ENCODE data around the gene RNPEPL1.

RNPEPL1 gene

GRCh38 chr2:240601061-240601830 is 33.0 kb downstream of the RNPEPL1 start:
- no peak for TF ChIP-seq CTCF (IDR thresholded peaks at IDR 0.05; ENCODE audit: unreplicated experiment in 3 of 3)
- H3K4me3 Mint-ChIP-seq, result no peak overlapping the region
- peaks cover 6% of the 10 kb centered on the region for H3K36me3 Mint-ChIP-seq (ENCODE audit: low read depth)
- no peaks in the 10 kb centered on the region for H3K9me3 Mint-ChIP-seq
- no peaks in the 10 kb centered on the region for H3K27me3 Mint-ChIP-seq (ENCODE audit: low read depth)
- H3K4me1 Mint-ChIP-seq, result peaks cover 8% of the 10 kb centered on the region
- no peak overlapping the region for H3K27ac Mint-ChIP-seq

- Mint-ChIP-seq H3K27ac (no peak overlapping the region), H3K4me1 (peaks cover 8% of the 10 kb centered on the region), H3K36me3 (ENCODE audit: low read depth) (peaks cover 6% of the 10 kb centered on the region), H3K4me3 (no peak overlapping the region), H3K9me3 (no peaks in the 10 kb centered on the region), H3K27me3 (ENCODE audit: low read depth) (no peaks in the 10 kb centered on the region)
- no peak for TF ChIP-seq CTCF (IDR thresholded peaks at IDR 0.05; ENCODE audit: unreplicated experiment in 3 of 3)
These were observed 33.5 kb downstream of the RNPEPL1 start for GRCh38 chr2:240601831-240602160.

GRCh38 chr2:240602266-240603050 is 34.2 kb downstream of the RNPEPL1 start:
- peaks cover 6% of the 10 kb centered on the region for H3K36me3 Mint-ChIP-seq (ENCODE audit: low read depth)
- no peak overlapping the region for H3K4me3 Mint-ChIP-seq
- H3K4me1 Mint-ChIP-seq, result peaks cover 8% of the 10 kb centered on the region
- no peaks in the 10 kb centered on the region for H3K9me3 Mint-ChIP-seq
- TF ChIP-seq CTCF (IDR thresholded peaks at IDR 0.05; ENCODE audit: unreplicated experiment in 3 of 3), result no peak
- H3K27ac Mint-ChIP-seq, result no peak overlapping the region
- H3K27me3 Mint-ChIP-seq (ENCODE audit: low read depth), result no peaks in the 10 kb centered on the region

- Mint-ChIP-seq H3K4me1 (peaks cover 8% of the 10 kb centered on the region), H3K9me3 (no peaks in the 10 kb centered on the region), H3K27ac (no peak overlapping the region), H3K36me3 (ENCODE audit: low read depth) (peaks cover 6% of the 10 kb centered on the region), H3K27me3 (ENCODE audit: low read depth) (peaks cover 4% of the 10 kb centered on the region), H3K4me3 (no peak overlapping the region)
- TF ChIP-seq CTCF (IDR thresholded peaks at IDR 0.05; ENCODE audit: unreplicated experiment in 3 of 3), result no peak
These were observed 35.0 kb downstream of the RNPEPL1 start for GRCh38 chr2:240603081-240603835.

GRCh38 chr2:240603846-240604245 is 35.6 kb downstream of the RNPEPL1 start:
- Mint-ChIP-seq H3K27ac (no peak overlapping the region), H3K27me3 (ENCODE audit: low read depth) (peaks cover 4% of the 10 kb centered on the region), H3K9me3 (no peaks in the 10 kb centered on the region), H3K4me1 (peaks cover 8% of the 10 kb centered on the region), H3K36me3 (ENCODE audit: low read depth) (peaks cover 6% of the 10 kb centered on the region), H3K4me3 (no peak overlapping the region)
- no peak for TF ChIP-seq CTCF (IDR thresholded peaks at IDR 0.05; ENCODE audit: unreplicated experiment in 3 of 3)
